GM12801 (cell line): ENCODE measurements around the gene OR52E5.

Source experiments
- TF ChIP-seq, protein P1 (sequence below): IDR thresholded peaks from one replicate; pipeline ENCODE4 v1.5.1; 2011; ENCODE audit warnings: control low read depth; ENCODE audit not compliant: insufficient read length; ENCODE audit errors: extremely low read depth

The OR52E5 gene

DNA sequence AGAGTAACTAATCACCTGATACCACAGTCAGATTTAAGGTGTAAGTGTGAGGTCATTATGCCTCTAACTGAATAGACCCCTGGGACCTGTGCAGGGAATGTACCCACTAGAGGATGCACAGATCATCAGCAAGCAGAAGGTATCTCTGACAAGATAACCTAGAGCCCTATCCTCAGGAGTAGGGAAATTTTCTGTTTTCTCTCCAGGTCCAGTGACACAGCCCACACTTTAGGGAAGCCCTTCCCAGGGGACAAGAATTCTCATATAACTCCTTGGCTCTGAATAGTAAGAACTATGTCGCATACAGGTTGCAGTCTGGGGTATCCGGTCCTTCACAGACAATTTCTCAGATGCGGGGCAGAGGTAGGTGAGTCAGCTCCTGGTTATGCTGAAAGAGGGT, at the start of gene OR52E5:
TSS of gene OR52E5 (plus strand) at position 301 of the 400 bp plus-strand sequence. CDS start 7,569 bp downstream, outside the sequence.
- TF ChIP-seq, protein P1, sequence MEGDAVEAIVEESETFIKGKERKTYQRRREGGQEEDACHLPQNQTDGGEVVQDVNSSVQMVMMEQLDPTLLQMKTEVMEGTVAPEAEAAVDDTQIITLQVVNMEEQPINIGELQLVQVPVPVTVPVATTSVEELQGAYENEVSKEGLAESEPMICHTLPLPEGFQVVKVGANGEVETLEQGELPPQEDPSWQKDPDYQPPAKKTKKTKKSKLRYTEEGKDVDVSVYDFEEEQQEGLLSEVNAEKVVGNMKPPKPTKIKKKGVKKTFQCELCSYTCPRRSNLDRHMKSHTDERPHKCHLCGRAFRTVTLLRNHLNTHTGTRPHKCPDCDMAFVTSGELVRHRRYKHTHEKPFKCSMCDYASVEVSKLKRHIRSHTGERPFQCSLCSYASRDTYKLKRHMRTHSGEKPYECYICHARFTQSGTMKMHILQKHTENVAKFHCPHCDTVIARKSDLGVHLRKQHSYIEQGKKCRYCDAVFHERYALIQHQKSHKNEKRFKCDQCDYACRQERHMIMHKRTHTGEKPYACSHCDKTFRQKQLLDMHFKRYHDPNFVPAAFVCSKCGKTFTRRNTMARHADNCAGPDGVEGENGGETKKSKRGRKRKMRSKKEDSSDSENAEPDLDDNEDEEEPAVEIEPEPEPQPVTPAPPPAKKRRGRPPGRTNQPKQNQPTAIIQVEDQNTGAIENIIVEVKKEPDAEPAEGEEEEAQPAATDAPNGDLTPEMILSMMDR = no peak

DNA sequence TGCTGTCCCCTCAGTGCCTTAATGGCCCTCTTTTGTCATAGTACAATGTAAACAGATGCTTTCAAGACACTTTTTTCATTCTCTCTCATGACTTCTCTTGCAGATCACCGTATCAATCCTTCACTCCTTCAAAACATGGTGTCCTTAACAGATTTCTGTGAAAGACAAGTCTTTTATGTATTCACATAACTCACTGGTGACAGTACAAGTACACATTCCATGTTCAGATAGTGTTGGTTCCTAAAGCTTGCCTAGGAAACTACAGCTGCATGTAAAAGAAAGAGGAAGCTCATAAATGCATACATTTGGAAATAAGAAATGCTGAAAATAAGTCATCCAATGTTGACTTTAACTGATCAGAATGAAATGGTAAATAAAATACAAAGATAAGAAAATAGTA, 46.3 kb upstream of the OR52E5 start:
- TF ChIP-seq, protein P1 = no peak

DNA sequence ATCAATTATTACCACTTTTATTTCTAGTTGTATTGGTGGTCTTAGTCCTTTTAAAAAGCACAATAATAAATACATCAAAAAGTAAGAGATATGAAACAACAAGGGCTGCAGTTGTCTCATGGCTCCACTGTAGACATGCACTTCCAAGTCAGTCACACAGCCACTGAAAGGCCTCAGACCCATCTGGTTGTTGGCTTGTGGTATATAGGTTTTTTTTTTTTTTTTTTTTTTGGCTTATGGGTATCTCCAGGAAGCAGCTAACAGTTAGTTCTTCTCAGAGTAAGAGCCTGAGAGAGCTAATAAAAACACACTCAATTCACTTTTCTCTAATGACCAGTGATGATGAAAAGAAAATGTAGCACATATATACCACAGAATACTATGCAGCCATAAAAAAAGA, 45.3 kb upstream of the OR52E5 start:
- TF ChIP-seq, protein P1 = no peak

DNA sequence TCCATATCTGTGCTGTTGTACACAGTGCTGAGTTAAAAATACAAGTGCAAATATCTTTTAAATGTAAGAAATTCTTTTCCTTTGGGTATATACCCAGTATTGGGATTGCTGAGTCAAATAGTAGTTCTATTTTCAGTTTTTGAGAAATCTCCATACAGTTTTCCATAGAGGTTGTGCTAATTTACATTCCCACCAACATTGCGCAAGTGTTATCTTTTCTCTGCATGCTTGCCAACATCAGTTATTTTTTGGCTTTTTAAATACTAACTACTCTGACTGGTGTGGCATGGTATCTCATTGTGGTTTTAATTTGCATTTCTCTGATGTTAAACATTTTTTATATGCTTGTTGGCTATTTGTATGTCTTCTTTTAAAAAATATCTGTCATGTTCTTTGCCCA, 42.0 kb upstream of the OR52E5 start:
- TF ChIP-seq, protein P1 = no peak

DNA sequence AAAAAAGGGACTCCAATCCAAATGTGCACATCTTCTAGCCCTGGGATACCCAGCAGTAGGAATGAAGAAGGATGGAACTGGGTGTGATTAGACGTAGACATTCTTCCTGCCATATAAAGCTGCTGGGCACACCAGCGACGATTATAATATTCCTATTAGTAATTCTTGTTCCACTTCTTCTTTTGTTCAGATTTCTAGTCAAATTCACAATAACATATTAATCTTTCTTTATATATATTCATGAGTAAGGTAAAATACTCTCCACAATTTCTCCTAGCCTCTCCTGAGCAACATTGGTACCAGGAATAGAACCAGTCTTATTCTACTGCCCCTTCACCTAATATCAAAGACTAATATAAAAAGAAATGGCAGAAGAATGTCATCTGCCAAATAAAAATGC, 35.4 kb upstream of the OR52E5 start, which contains the start of gene OR52E8:
TSS of gene OR52E8 (minus strand) at position 101 of the 400 bp plus-strand sequence. CDS start at position 101, 0 bp downstream.
- TF ChIP-seq, protein P1 = no peak

DNA sequence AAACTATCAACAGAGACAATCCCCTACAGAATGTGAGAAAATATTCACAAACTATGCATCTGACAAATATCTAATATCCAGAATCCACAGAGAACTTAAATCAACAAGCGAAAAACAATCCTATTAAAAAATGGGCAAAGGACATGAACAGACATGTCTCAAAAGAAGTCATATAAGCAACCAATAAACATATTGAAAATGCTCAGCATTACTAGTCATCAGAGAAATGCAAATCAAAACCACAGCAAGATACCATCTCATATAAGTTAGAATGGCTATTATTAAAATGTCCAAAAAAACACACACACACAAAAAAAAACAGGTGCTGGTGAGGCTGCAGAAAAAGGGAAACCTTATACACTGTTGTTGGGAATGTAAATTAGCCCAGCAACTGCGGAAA, 27.2 kb upstream of the OR52E5 start:
- TF ChIP-seq, protein P1 = no peak

DNA sequence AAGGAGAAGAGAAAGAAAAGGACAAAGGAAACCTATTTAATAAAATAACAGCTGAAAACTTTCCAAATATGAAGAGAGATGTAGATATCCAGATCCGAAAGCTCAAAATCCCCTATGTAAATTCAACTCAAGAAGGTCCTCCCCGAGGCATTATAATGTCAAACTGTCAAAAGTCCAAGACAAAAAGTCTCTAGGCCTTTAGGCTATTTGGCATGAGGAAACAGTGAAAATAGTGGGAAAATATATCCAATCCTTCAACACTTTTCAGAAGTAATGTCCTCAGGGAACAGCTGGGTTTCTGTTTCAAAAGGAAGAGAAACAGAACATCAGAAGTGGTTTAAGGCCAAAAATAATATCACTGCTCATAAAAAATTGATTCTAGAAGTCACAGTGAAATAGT, 14.4 kb upstream of the OR52E5 start:
- TF ChIP-seq, protein P1 = no peak

DNA sequence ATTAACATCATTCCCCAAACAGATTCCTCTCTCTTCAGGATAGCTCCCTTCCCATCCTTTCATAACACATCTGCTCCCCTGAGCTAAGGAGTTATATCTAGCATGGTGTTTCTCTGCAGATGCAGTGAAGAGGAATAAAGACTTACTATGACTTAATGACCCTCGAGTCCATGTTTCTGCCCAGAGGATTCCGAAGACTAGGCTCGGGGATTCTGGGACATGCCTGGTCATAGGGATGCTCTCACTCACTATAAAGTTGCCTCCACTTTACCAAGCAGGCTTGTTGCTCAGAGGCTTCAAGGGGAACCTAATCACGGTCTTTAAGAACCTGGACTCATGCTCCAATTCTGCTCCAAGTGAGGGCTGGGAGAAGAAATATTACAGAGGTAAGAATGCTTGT, 12.7 kb upstream of the OR52E5 start, which contains the start of gene OR52E4:
TSS of gene OR52E4 (plus strand) at position 301 of the 400 bp plus-strand sequence. CDS start 3,664 bp downstream, outside the sequence.
- TF ChIP-seq, protein P1 = no peak
